H1 (cell line): ENCODE results near the gene CHMP5.

ENCODE experiments used
- BRCA1 ChIP-seq: IDR thresholded peaks from 2 replicates; pipeline ENCODE4 v1.6.1; 2012; ENCODE audit warnings: low read depth, low read length, improper control_type of control experiment
- CHD7 ChIP-seq: fragments of 300-600 bp; sonication (generic); IDR thresholded peaks from 2 replicates; pipeline ENCODE4 v1.7.1; 2012; ENCODE audit warnings: low read length, moderate library complexity, mild to moderate bottlenecking, inconsistent platforms; ENCODE audit not compliant: insufficient replicate concordance
- CTCF ChIP-seq, 3 experiments: IDR thresholded peaks; 1 replicate in 2 of 3; 2 replicates in 1 of 3; pipeline versions ENCODE4 v1.5.1 to v1.6.1; 2011; ENCODE audit warnings: low read length in 3 of 3, mild to moderate bottlenecking in 3 of 3, inconsistent platforms in 2 of 3, low read depth in 1 of 3, moderate library complexity in 1 of 3; ENCODE audit not compliant: insufficient read depth in 1 of 3; ENCODE audit errors: control extremely low read depth in 1 of 3
- GABPA ChIP-seq: IDR thresholded peaks from 2 replicates; pipeline ENCODE4 v1.6.1; 2011; ENCODE audit warnings: mild to moderate bottlenecking, low read length, moderate library complexity, borderline replicate concordance; ENCODE audit not compliant: insufficient read depth
- HDAC2 ChIP-seq, 2 experiments: fragments of 300-600 bp in 1 of 2; sonication (generic) in 1 of 2; IDR thresholded peaks; 2 replicates each; pipeline ENCODE4 v1.6.1; 2011 to 2012; ENCODE audit warnings: low read depth in 2 of 2, low read length in 2 of 2, mild to moderate bottlenecking in 2 of 2, moderate library complexity in 2 of 2, borderline replicate concordance in 1 of 2, inconsistent platforms in 1 of 2
- JUND ChIP-seq: IDR thresholded peaks from 2 replicates; pipeline ENCODE4 v1.6.1; 2011; ENCODE audit warnings: mild to moderate bottlenecking, improper control_type of control experiment, low read length
- MAX ChIP-seq: IDR thresholded peaks from 2 replicates; pipeline ENCODE4 v1.6.1; 2012; ENCODE audit warnings: inconsistent platforms
- SAP30 ChIP-seq: fragments of 300-600 bp; sonication (generic); IDR thresholded peaks from 2 replicates; pipeline ENCODE4 v1.7.1; 2012; ENCODE audit warnings: low read length, moderate library complexity, mild to moderate bottlenecking, inconsistent platforms; ENCODE audit not compliant: insufficient read depth, insufficient replicate concordance
- TEAD4 ChIP-seq: IDR thresholded peaks from 2 replicates; pipeline ENCODE4 v1.6.1; 2012; ENCODE audit warnings: low read depth, low read length, inconsistent platforms, mixed read lengths

GRCh38 chr9:33245341-33245740 lies 19.5 kb upstream of the CHMP5 start:
- TF ChIP-seq GABPA (no peak), CTCF (IDR thresholded peaks at IDR 0.05; ENCODE audit: control extremely low read depth in 1 of 3, insufficient read depth in 1 of 3, low read depth in 1 of 3, low read length in 3 of 3) (no peak), TEAD4 (no peak), CHD7 (no peak), HDAC2 (IDR thresholded peaks at IDR 0.05; ENCODE audit: borderline replicate concordance in 1 of 2, low read depth in 2 of 2, low read length in 2 of 2) (no peak), JUND (no peak), MAX (no peak), BRCA1 (no peak), SAP30 (no peak)
